Left colon (tissue), 2 donors: ENCODE data around the gene C14orf132. TPM values are rescaled to one million over a fixed set of nuclear protein-coding genes. Genes with fewer than 3 reads are reported as not detected.

Experiments
- ATAC-seq: fragments of 200-7000 bp; cut with Tn5 transposase; one replicate; pipeline ENCODE4 v1.9.1; 2020; ENCODE audit warnings: mild to moderate bottlenecking, moderate library complexity
- DNase-seq, 2 donors: peaks; one replicate each; pipeline ENCODE4 v3.0.0-alpha.2; 2020
- intact Hi-C, 2 donors: fragments of 100-400 bp; cut with DNase I in 1 of 2; cut with micrococcal nuclease in 1 of 2; formaldehyde crosslinking; loops; one replicate each; pipeline versions ENCODE4 v1.11.2 to v1.14.0; 2022; cut with DNase I, micrococcal nuclease
- total RNA-seq, 2 donors: library from RNA; stranded (reverse); fragmentation: NEBNext Ultra II Directional; extraction: Animal tissue kit (Norgen Biotek cat#: 25700); gene quantifications; one replicate each; pipeline ENCODE4 v1.2.1, GENCODE V29; 2021
- donor health status: DM: no; HTN: no; CAD: no.
- donor health status: DM: yes; HTN: yes; CAD: no.

C14orf132 gene
- total RNA-seq, 2 donors from 2014 or later, result 2.2 to 6.7 TPM

DNA sequence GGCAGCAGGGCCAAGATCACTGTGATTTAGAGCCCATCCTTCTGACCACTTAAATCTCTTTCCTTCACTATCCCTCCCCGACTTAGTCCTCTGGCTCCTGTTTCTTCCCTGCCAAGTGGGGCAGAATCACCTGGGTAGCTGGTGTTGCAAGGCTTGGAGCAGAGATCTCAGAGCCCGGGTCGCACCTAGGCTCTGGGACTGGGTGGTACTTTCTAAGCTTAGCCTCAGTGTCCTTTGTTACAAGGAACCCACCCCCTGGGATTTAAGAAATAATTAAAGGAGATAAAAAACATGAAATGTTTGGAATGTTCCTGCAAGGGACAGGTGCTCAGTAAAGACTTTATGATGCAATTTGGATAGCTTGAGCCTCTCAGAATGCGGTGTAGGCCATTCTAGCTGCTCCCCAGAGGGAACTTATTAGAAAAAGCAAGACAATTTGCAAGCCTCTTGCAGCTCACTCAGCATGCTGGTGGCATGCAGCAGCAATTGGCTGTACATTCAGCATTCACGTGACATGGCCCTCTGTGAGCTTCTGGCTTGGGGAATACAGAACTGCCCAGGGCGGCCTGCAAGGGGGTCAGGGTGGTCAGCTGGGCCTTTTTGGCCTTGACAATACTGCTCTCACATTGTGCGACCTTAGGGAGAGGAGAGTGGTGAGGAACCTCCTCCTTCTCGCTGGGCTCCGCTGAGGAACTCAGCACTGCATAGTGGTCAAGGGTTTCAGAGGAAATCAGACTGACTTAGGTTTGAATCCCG, 16.8 kb downstream of the C14orf132 start:
- ATAC-seq (no peak), DNase-seq (no peak)
- intact Hi-C loops, result no loop called here

DNA sequence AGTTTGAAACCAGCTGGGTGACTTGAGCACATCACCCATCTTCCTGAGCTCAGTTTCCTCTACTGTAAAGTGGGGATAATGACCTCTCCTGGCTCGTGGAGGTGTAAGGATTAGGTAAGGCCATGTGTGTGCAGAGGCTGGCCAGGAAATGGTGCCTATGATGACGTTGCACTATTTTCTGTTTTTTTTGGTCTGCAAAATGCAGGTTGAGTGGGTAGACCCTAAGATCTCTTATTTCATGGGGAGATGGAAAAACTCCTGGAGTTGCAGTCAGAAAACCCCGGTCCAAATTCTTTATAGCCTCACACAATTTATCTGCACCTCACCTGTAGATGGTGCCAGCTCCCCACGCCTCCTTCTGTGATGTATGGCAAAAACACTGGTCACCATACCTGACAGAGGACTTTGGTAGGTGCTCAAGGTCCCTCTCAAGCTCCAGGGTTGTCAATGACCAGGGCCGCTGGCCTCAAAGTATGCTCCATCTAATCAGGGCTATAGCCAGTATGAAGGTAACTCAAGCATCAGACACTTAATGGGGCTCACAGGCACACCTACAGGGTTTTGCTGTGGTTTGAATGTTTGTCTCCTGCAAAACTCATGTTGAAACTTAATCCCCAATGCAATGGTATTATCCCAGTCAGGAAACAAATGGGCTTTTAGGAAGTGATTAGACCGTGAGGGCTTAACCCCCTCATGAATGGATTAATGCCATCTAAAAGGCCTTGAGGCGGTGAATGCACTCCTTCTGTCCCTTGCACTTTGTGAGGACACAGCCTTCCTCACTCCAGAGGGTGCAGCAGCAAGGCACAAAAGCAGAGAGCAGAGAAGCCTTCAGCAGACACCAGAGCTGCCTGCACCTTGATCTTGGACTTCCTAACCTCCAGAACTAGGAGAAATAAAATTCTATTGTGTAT, 17.6 kb downstream of the C14orf132 start:
- intact Hi-C loops, result no loop called here
- DNase-seq, result no peak
- ATAC-seq, result no peak

DNA sequence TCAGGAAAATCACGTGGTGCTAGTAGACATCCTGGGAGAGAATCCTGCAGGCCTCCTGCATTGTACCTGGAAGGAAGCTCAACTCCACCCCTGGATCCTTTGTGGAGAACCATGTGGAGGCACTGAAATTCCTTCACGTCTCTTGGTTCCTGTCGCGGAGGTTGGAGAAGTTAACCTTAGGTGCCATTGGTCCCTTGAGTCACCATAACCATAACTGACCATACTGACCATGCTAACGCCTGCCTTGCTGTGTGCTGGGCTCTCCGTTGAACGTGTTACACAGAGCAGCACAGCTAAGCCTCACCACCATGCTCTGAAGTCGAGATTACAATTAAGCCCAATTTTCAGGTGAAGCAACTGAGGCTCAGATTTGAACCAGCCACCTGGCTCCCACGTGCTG, 18.6 kb downstream of the C14orf132 start:
- DNase-seq, result no peak
- intact Hi-C loops, result no loop called here

DNA sequence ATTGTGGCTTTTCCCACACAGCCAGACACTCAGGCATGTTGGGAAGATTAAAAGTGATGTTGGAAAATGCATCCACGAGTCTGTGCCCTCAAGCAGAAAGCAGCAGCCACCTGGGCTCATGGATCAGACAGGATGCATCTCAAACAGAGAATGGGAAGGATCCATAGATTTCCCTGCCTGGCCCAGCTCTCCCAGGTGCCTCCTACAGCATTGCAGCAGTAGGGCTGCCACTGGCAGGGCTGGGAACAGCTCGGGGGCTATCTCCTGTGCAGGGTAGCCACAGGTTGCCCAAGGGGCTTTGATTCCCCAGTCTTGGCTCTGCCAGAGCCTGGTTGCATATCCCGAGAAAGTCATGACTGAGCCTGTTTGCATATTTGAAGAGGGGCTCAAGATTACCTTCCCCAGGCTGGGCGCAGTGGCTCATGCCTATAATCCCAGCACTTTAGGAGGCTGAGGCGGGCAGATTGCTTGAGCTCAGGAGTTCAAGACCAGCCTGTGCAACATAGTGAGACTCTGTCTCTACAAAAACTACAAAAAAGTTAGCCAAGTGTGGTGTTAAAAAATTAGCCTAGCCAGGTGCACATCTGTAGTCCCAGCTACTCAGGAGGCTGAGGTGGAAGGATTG, 19.5 kb downstream of the C14orf132 start:
- DNase-seq (no peak), ATAC-seq (no peak)
- intact Hi-C loops, result no loop called here

More for the DNA sequence above, 18.6 kb downstream of the C14orf132 start:
- no peak for ATAC-seq

DNA sequence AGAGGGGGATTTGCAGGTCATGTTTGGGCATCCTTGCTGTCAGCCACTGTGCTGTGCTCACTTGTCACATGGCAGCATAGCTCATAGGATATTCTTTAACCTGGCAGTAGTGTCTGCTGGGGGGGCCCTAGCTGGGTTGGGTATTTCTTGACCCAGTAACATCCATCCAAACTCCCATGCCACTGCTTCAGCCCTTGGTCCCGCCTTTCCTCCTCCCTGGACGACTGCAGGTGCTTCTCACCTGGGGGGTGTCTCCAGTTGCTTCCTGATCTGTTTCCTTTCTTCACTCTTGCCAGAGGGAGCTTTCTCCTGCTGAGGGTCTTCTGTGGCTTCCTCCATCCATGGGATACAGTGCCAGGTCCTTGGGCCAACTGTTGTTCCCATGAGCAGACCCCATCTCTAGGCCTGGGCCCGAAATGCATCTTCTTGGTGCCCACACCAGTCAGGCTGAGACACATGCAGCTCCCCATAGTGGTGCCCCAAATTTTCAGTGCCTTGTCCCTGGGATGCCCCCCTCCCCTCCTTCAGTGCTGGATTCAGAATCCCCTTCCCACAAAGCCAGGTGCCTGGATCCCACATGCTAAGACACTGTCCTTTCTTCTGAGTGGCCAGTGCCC, 20.5 kb downstream of the C14orf132 start:
- intact Hi-C loops, result no loop called here
- DNase-seq (no peak), ATAC-seq (no peak)

DNA sequence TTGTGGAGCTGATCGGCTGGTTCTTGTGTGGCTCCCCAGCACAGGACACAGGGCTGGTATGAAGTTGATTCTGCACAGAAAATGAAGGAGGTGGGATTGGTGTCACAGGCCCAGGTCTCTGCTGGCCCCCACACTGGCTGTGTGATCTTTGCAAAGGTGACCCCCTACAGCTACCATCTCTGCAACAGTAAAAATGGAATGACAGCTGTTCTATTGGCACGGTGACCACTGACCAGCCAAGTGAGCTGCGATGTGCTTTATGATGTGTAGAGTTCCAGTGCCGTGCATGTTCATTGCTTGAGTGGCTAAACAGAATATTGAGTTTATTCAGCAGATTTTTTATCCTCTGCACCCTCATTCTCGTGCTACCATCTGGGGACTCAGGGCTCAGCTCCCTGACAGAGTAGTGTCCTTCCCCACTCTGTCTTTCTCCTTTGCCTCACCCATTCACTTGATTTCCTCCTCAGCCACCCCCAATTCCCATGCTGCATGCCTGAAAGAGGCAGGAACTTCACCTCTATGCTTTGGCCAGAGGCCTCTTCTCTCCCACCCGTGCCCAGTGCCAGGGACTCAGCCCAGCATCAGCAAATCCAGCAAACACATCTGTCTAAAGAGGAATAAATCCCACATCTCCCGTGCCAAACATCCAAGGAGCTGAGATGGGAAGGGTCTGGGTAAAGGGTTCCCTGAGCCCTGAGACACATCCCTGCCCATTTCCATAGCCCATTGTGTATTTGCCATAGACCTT, 21.2 kb downstream of the C14orf132 start:
- DNase-seq (no peak), ATAC-seq (no peak)
- intact Hi-C loops, result no loop called here

DNA sequence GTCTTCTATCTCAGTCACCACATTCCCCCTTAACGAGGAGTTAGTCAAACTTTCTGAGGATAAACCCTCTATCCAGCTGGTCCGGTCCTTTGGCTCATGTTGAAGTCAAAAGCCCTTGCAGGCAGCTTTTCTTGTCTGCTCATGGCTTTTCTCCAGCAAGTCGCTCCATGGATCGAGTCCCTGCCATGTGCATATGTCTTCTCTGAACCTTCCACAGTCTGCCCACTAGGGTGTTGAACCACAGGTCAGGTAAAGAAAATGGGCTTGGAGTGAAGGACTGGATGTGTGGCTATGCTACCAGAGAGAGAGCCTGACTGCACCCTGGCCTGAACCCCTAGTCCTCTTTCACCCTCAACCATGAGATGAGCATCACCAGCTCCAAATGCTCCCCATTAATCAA, 22.8 kb downstream of the C14orf132 start:
- no peak for ATAC-seq
- DNase-seq, result no peak
- intact Hi-C loops, result no loop called here

DNA sequence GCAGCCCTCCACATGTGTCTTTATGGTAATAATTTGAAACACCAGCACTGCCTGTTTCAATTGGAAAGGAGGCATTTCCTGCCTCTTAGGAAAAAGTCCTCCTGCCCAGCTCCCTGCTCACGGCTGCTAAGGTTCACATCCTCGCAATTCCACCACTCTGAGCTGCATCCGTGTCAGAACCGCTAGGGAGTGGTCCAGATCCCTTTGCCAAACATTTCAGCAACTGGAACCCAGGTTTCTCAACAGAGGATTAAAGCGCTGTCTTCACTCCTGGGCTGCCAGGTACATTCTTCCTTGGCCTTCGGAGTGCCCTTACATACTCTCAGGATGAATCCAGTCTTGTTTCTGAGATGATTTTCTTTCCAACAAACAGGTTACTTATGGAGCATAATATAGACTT, 23.3 kb downstream of the C14orf132 start:
- no peak for ATAC-seq
- intact Hi-C loops, result no loop called here
- DNase-seq, result no peak

DNA sequence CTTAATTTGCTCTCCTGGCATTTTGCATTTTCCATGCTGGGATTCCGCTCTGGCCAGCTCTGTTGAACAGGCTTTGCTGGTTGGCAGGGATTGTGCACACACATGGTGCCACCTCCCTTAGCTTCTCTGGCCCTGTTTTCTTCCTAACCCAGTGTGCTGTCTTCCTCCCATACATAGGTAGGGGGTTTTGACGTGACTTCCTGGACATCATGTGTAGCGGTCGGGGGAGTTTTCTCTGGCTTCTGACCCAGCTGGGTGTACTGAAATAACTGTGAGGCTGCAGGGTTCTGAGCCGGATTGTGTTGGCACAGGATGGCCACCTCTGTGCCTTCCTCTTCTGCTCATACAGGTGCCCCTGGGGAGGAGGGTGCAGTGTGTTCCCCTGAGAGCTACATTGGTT, 25.7 kb downstream of the C14orf132 start:
- no peak for ATAC-seq
- intact Hi-C loops, result no loop called here
- DNase-seq, result no peak

DNA sequence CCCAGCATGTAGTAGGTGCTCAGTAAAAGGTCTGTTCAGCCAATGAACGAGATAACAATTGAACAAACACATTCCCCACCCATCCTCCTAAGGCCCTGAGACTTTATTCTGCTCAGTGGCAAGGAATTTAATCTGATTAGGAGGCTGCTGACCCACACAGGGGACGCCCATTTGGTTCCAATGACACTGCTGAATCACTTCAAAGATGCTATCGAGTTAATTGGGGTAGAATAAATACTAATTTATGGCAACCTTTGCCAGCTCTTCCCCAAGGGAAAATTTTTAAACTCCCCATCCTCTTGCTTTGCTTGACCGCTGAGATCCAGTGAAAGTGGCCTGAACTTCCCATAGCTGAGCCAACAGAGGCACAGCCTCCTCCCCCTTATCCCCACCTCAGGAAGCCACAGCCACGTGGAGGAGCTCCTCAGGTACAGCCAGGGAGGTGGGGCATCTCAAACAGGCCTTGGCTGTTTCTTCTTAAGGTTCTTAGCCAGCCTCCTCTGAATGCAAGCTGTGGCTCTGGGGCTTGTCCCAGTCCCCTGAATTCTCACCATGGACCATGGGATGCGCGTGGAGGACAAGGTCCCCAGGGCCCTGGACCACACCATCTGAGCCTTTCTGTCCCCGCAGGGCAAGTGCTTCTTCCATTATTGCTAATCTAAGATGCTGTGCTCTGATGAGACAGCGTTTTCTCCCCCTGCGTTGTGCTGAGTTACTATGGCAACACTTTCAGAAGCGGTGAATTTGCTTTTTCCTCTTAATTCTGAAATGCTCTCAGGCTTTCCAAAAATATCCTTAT, 26.7 kb downstream of the C14orf132 start:
- no peak for ATAC-seq
- intact Hi-C loops, result no loop called here
- DNase-seq, result no peak

DNA sequence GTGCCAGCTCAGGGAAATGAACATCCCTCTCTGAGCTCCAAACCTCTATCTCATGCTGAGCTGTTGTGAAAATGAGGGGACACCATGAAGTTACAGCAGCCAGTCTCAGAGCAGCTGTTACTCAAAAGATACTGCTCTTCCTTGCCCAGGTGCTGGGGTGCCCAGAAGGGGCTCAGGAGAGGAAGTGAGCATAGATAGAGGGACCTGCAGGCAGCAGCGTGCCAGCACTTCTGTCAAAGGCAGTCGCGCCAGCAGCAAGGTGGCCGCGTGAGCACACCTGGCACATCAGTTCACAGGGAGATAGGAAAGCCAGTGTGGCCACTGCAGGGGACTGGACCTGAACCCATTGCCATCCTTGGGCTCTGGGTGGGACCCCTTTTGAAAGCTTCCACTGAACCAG, 27.8 kb downstream of the C14orf132 start:
- intact Hi-C loops, result no loop called here
- no peak for ATAC-seq
- peak in 1 of 2 donors; percentile 4 for DNase-seq

DNA sequence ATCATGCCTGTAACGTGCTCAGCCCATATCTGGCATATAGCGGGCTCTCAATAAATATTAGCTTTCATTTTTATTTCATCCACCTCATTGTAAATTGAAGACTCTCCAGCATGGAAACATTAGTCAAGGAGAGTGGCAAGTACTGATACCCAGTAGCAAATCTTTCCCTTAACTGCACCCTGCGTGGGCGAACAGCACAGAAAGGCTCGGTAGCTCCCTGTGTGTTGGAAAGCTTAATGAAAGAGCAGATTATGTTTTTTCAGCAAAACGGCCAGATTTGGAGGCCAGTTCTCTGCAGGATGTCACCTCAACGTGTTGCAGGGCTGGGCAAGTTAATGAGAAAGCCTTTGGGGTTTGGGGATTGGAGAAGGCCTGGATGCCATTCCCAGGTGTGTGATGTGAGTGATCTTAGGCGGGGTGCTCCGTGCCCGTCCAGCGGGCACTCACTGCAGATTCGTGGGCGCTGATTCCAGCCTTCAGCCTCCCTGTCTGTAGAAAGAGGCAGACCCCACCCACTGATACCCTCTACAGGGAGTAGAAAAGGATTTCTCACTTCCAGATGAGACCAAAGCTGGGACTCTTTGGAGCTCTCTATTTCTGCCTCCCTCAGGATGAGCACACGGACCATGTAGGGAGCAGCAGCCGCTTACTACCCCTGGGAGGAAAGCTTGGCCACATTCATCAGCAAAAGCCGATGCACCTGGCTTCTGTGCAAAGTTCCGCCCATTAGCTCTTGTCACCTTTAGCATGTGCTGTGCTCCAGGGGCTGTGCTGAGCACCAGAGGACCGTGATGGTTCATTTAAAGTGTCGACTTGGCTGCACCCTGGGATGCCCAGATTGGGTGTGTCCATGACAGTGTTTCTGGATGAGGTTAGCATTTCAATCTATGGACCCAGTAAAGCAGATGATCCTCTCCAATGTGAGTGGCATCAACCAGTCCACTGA, 29.1 kb downstream of the C14orf132 start:
- intact Hi-C loops, result no loop called here
- ATAC-seq (no peak), DNase-seq (peak in 1 of 2 donors; percentile 11)

DNA sequence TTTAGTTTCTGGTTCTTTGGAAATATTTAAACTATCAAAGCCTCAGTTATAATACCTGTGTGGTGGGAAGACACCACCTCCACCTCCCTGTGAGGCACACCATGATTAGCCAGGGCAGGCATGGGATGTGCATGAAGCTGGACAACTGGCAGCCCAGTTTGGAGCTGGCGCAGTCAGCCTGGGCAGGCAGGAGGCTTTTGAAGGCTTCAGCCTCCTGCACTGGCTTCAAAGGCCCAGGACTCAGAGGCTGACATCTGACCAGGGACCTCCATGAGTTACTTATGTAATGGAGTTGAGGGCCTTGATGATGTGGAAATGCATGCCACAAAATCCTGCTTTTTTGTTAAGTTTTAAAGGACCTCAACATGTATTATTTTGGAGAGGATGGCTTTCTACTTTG, 30.3 kb downstream of the C14orf132 start:
- intact Hi-C loops, result no loop called here
- DNase-seq (no peak), ATAC-seq (no peak)

DNA sequence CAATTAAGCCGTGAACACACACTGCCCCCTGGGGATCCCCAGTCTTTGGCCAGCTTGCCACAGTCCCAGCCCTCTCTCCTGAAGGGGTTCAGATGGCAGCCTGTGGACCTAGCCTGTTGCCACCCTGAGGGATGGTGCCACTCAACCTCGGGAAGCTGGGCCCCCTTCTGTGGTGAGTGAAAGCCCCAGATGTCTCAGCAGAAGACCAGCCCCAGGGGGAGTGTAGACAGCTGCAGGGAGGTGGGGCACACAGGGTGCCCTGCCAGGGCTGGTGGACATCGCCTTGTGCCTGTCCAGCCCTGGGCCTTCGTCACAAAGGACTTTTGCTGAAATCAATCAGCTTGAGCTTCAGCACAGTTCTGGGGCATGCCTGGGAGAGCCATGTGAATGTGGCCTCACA, 32.4 kb downstream of the C14orf132 start:
- DNase-seq (peak in 1 of 2 donors; percentile 2), ATAC-seq (no peak)
- intact Hi-C loops, result no loop called here

DNA sequence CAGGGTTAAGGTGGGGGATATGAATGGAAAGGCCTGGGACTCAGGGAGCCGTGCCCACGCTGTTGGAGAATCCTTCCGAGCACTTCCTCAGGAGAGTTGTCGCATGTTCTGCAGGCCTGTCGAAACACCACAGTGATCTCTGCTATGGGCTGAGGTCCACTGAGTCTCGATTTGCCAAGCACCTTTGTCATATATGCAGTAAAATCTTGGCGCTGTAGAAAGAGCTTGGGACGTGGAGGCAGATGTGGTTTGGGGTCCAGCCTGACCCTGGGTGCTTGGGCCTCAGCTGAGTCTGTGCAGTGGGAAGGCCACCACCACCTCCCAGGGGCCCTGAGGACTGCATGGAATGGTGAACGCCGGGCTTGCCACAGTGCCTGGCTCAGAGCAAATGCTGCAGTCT, 32.9 kb downstream of the C14orf132 start:
- ATAC-seq (no peak), DNase-seq (peak in 1 of 2 donors; percentile 8)

DNA sequence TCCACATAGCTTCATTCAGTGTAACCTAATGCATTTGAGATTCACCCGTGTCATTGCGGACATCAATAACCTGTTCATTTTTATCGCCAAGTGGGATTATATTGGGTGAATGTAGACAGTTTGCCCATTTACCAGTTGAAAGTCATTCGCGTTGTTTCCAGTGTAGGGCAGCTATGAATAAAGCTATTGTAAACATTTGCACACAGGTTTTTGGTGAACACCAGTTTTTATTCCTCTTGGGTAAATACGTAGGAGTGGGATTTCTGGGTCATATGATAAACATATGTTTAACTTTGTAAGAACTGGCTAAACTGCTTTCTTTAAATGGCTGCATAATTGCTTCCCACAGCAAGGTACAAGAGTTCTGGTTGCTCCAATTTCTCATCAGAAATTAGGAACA, 33.6 kb downstream of the C14orf132 start:
- no peak for DNase-seq
- intact Hi-C loops, result no loop called here
- no peak for ATAC-seq

More for the DNA sequence above, 32.9 kb downstream of the C14orf132 start:
- intact Hi-C loops, result no loop called here
